PC-3 (cell line): ENCODE results near the gene LDLR.

Experiments used
- EZH2 ChIP-seq: fragments of 300-600 bp; sonication (generic); IDR thresholded peaks from one replicate; pipeline ENCODE4 v1.6.1; 2017; ENCODE audit warnings: antibody characterized with exemption, mild to moderate bottlenecking, low read length; ENCODE audit not compliant: unreplicated experiment
- EZH2phosphoT487 ChIP-seq: fragments of 300-600 bp; sonication (generic); IDR thresholded peaks from 2 replicates; pipeline ENCODE4 v1.6.1; 2018; ENCODE audit warnings: mild to moderate bottlenecking, antibody characterized with exemption, low read length, borderline replicate concordance
- TF ChIP-seq, protein P1 (sequence below): fragments of 300-600 bp; sonication (generic); conservative IDR thresholded peaks from 2 replicates; pipeline ENCODE4 v1.5.1; 2017; ENCODE audit warnings: antibody characterized with exemption, low read depth, mild to moderate bottlenecking, low read length

DNA sequence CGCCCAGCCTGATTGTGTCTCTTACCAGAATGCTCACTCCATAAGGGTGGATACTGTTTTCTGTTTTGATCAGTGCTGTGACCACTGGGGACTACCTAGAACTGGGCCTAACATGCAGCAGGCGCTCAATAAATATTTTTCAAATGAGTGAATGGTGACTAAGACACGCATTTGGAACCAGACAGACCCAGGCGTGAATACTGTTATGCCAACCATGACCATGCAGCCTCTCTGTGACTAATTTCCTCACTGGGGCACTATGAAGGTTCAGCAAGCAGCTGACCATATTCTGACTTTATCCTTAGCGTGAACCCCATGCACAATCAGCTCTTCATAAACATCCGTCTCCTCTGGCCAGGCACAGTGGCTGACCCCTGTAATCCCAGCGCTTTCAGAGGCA lies 79.3 kb downstream of the LDLR start:
- TF ChIP-seq, protein P1, sequence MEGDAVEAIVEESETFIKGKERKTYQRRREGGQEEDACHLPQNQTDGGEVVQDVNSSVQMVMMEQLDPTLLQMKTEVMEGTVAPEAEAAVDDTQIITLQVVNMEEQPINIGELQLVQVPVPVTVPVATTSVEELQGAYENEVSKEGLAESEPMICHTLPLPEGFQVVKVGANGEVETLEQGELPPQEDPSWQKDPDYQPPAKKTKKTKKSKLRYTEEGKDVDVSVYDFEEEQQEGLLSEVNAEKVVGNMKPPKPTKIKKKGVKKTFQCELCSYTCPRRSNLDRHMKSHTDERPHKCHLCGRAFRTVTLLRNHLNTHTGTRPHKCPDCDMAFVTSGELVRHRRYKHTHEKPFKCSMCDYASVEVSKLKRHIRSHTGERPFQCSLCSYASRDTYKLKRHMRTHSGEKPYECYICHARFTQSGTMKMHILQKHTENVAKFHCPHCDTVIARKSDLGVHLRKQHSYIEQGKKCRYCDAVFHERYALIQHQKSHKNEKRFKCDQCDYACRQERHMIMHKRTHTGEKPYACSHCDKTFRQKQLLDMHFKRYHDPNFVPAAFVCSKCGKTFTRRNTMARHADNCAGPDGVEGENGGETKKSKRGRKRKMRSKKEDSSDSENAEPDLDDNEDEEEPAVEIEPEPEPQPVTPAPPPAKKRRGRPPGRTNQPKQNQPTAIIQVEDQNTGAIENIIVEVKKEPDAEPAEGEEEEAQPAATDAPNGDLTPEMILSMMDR, result no peak
- TF ChIP-seq EZH2 (no peak), EZH2phosphoT487 (no peak)
